Occipital lobe (tissue), 2 donors: ENCODE data around the gene ACVR2A. TPM values are rescaled to one million over a fixed set of nuclear protein-coding genes. Genes with fewer than 3 reads are reported as not detected.

Experiments
- DNase-seq: peaks from one replicate; lab custom pipeline; 2025; lab: John Stamatoyannopoulos, UW
- total RNA-seq: library from RNA; depleted of rRNA; stranded (reverse); fragments of >200 nt; gene quantifications from one replicate; pipeline ENCODE4 v1.2.3, GENCODE V29; 2014

ACVR2A gene
- total RNA-seq, 1 donor from 2014 or later = 125 TPM

DNA sequence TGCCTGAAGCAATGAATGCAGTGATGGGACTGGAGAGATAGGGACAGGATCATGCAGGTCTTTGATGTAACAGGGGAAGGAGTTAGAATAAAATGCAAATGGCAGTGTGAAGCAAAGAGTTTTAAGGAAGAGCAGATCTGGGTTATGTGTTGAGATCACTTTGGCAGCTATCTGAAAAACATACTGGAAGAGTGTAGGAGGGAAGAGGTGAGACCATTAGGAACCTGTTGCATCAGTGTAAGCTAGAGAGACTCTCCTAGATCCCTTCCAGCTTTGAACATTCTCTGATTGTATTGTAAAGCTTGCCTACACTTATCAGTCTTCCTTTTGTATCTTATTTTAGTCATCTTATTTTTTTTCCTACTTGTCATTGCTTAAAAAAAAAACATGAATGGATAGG, 10.5 kb downstream of the ACVR2A start:
- DNase-seq = no peak

DNA sequence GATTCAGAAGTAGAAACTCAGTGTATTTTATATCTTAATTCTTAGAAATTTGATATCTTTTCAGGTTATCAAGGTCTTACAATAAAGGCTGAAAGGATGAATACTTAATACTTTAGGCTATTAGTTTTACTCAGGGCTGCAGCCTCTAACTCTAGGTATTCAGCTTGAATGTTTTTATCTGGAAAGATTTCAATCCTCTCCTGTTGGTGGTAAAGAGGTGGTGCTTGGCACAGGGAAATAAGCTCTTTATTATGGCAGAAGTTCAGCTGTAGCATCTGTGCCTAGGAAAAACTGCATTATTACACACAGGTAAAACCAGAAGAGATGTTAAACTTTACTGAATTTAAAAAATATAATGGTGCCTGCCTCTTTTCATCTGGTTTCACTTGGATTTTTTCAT, 11.1 kb downstream of the ACVR2A start:
- DNase-seq = no peak

DNA sequence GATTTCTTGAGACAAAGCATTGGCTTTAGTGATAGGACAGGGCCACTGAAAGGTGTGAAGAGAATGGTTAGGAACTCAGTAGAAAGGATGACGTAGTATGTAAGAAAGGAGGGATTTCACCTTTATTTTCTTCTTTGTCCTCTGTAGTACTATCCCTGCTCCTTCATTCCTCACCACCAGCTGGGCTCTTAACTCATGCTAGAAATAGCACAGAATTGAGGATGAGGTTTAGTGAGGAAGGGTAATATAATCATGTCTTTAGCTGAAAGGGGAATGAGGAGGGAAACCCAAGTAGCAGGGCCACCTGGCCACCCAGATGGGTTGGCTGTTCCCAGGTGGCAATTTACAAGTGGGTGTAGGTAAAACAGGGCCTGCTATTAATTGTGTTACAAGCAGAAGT, 15.2 kb downstream of the ACVR2A start:
- no peak for DNase-seq

DNA sequence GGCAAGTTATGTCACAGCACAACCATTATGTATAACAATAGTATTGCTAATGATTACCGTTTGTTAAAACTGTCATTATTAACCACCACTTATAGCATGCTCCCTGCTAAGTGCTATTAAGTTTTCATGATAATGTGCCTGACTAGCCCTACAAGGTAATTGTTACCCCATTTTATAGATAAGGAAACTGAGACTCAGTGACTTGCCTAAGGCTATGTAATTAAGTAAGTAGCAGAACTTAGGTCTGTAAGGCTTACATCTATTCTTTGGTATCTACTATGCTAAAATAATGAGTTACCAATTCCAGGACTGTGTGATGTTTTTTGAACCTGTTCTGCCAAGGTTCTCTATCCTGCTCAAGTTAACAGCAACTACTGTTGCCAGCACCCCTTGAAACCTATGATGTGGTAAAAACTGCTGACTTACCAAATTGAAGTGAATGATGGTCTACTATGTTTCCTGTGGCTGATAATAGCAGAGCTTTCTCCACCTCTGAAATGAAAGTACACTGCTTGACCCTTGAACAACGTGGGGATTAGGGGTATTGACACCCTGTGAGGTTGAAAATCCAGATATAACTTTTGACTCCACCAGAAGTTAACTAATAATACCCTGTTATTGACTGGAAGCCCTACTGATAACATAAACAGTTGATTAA, 18.2 kb downstream of the ACVR2A start:
- DNase-seq = no peak

DNA sequence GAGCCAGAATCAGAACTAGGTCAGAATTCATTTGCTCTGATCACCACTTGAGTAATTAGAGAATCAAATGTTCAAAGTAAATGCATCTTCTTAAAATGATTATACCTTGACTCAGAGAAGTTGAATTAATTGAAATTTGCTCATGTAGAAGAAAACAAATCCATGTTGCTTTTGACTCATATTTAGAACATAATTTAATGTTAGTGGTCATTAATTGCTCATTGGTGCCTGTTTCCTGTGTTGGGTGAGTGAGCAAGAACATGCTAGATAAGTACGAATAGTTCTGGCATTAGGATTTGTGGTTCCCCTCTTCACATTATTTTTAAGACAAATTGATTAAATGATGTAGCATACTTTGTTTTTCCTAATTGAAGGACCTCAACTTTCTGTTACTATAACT, 19.0 kb downstream of the ACVR2A start:
- DNase-seq = no peak

DNA sequence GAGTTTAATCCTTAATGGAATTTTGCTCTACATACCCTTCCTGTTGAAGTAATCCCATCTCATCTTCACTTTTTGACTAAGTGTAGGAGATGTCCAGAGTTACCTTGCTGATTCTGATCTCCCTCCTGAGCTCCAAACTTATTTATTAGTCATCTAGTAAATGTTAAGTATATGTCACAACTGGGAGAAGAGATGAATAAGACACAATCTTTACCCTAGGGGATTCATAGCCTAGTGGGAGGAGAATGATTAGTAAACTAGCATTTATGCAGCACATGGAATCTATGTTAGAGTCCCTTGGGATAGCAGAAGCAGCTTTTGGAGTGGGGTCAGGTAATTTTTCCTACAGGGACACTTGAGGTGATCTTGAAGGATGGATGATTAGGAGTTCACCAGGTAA, 20.7 kb downstream of the ACVR2A start:
- DNase-seq = no peak

DNA sequence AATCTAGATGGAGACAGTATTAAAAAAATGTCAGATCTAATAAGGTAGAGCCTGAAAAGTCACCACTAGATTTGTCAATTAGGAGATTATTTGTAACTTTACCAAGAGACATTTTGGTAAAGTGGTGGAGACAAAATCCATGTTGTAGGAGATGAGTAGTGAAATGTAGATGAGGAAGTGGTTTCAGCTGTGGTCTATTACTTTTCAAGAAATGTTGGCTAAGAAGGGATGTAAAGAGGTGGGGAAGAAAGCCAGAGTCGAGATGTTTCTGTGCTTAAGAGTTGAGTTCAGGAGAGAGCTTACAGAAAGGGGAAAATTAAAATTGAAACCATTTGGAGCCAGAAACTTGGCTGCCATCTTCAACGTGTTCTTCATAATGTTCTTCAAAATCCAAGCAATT, 22.2 kb downstream of the ACVR2A start:
- no peak for DNase-seq

DNA sequence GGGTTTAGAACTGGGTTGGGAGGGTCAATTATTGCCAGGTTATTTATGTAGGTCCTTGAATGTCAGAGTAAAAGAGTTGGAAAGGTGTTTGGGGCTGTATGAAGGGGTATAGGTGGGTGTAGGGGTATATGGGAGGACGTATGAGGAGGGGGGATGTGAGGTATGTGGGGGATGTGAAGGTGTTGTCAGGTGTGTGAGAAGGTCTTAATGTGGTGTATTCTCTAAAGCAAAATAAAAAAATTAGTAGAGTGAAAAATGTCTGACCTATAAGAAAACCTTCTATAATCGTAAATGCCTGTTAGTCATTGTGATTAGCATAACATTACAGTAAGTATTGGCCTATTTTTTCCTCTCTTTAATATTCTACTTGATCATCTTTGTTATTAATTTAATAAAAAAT, 25.1 kb downstream of the ACVR2A start:
- no peak for DNase-seq

DNA sequence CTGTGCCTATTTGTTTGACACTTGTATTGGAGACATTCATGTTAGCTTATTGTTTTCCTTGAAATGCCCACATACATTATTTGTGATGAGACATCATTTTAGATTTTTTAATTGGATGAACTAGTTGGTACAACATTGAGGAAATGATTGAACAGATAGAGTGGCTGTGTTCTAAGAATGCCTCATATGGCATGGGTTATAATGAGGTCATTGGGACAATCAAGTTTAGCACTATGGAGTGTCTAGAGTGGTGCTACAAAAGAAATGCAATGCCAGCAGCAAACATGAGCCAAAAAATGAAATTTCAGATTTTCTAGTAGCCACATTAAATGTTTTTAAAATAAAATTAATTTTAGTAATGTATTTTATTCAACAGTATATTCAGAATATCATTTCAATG, 28.1 kb downstream of the ACVR2A start:
- DNase-seq = no peak

DNA sequence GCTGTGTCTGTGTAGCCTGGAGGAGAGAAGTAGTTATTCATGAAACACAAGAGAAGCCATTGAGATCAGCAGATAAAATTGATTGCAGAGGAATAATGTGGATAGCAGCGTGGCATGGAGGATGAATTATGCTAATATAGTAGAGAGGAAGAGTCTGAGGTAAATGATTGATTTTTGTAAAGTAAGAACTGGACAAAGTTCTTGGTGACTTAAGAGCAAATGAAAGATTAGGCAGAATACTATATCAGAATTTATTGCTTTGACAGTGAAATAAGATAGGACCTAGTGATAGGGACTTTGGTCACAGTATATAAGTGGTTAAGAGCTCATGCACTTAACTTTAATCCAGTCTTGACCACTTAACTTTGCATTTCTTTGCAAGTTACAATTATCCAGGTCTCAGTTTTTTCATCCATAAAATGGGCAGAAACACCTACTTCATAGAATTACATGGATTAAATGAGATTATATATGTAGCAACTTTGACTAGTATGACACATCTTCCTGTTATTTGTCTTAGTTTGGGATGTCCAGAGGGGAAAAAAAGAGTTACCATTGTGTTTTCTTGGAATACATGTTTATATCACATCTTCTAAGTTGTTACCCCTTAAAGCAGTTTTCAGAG, 29.1 kb downstream of the ACVR2A start:
- DNase-seq = no peak

DNA sequence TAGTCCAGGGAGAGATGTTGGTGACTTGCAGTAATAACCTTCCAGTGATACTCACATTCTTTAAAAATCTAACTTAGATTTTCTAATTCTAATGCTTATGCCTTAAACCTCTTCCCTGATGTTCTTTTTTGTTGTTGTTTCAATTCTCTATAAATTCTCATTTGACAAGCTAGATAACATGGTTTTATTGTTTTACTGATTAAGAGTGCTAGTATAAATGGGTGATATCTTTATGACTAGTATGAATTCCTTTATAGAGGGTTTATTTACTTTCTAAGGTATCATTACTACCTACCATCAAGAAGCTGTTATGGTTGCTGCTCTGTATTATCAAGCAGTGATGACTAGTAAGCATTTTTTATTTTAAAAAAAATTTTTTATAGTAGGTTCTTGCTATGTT, 35.0 kb downstream of the ACVR2A start:
- DNase-seq = no peak

DNA sequence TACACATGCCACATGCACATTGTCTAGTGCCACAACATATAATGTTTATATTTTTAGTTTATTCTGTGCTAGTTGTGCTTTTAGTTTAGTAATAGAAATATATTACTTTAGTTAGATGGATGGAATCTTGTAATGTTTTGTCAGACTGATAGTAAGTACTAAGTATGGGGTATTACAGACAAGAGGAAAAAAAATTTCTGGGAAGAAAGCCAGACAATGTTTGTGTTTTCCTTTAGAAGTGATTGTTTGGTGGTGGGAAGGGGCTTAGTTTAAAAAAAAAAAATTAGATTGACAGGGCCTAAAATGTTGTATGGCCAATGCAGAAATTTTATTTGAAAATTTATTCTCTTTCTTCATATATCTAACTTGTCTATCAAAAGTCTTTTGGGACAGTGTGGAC, 37.8 kb downstream of the ACVR2A start:
- no peak for DNase-seq

DNA sequence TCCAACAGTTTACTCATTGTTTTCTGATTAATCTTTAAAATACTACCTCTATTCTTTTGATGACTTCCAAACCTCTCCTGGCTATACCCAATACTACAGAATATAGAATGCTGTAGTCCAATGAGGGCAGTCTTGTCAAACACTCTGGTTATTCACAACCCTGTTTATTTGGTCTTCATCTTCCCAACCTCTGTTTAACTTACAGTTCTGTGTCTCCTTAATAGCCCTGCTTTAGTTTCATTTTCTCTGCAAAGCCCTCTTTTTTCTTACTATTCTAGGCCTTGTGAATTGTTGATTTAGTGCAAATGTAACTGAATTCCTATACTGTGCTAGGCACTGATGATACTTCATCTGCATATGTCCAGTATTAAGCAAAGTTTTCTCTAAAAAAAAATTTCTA, 40.0 kb downstream of the ACVR2A start:
- no peak for DNase-seq

DNA sequence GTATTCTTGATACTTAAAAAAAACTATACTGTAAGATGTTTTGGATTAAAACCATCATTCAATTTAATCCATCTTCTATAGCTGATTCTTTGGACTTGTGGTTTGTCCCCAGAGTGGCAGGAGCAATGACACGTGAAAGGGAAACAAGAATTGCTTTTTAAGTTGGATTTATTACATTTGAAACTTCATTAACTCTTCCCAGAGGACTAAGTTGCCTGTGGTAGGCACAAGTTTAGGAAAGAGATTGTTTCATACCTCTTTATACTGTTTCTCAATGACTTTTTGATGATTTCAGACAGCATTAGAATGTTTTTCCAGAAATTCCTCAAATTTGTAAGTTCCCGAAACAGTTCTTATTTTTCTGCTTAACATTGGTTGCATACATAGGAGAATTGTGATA, 41.3 kb downstream of the ACVR2A start:
- DNase-seq = no peak

DNA sequence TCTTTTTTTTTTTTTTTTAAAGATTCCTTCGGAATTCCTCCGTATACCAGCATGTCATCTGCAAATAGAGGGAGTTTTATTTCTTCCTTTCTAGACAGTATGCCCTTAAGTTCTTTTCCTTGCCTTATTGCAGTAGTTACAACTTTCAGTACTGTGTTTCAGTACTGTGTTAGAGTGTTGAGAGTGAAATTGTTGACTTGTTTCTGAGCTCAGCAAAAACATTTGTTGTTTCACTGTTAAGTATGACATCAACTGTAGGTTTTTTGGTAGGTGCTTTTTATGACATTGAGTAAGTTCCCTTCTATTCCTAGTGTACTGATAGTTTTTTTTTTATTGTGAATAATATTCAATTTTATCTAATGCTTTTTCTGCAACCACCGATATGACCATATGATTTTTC, 43.9 kb downstream of the ACVR2A start:
- DNase-seq = no peak

DNA sequence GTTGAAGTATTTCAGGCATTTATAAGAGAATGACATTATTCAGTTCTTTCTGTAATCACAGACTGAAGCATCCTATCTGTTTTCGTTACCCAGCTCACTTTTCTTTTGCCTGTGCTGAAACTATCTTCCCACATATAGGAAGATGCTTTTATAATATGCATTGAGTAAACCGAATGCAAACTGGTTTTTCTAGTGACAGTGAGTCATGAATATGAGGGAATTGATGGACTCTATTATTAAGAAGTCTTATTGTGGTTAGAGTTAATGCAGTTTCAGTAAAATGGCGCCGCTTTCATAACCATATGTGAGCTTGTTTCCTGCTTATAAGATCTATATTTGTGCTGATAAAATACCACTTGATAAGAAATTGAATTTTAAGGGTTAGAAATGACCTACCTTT, 59.2 kb downstream of the ACVR2A start:
- no peak for DNase-seq

DNA sequence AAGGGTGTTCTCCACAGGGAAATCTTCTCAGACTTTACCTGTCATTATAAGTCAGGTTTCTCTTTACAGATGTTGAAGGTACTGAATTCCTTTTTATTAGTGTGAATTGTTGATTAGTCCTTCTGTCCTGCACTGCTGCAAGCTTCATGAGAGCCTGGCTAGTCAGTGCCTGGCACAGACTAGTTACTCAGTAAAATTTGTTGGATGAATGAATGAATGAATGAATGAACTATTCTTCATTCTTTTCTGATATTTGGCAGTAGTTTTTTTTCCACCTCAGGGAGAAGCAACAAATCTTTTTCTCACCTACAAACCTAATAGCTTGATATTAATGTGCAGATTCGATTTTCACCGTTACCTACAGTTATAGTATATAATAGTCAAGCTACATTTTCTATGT, 64.3 kb downstream of the ACVR2A start:
- DNase-seq = no peak

DNA sequence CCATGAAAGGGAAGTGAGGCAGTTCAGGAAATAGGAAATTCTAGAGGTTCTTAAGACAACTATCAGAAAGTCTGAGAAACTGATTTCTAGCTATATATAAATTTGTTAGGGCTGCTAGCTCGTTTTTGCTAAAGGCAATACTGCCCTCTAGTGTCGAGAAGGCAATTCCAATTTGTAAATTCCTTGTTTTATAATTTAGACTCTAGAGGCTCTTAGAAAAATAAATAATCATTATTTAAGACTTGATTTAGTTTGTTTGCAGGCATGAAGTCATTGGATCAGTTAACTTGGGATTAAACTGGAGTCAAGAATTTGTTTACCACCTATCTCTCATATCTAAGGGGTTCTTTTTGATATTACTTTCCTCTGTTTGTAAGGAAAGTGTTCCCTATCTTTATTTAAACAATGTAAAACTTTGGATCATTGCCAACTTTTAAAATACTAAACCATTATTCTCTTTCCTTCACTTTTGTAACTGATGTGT, 66.2 kb downstream of the ACVR2A start:
- peak; percentile 13 for DNase-seq

DNA sequence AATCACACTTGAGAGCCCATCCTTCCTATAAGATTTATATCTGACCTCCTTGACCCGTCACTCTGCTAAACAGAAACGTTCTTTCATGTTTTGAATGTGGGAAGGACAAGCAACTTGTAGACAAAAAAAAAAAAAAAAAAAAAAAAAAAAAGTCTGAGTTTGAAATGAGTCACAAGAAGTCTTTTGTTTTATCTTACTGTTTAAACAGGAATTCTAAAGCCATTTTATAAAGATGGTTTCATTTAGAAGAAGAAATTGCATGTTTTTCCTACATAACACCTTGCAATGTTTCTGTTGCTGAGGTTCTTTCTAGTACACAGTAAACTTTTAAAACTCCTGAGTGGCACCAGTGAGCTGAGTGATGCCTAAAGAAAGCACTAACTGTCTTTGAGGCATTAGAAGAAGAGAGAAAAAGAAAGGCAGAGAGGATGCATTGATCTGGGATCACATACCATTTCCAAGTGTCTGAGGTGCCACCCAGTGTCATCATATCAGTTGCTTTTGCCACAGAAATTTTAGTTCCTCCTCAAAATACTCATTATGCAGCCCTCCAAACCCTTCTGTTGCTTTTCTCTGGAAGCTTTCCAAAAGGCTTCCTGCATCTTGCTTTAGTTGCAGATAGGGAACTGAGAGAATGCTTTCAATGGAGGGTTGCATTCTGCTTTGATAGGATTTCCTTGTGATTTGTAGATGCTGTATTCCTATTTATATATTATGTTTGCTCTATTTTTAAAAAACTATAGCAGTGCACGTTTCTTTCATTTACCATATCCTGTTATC, 69.1 kb downstream of the ACVR2A start:
- no peak for DNase-seq

DNA sequence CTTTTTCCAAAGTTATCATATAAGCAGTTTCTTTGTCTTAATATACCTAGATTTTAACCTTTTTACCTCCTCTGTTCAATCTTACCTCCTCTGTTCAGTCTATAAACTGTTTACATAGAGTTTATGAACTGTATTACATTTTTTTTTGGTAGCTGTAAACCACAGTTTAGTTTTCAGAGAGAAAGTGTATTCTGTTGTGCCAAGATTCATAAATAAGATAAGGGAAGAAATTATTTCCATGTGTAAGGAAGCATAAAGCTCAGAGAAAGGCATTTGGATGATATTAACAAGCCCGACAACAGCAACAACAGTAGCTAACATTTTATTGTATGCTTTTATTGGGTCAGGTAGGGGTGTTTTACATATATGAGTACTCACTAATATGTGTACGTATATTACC, 71.2 kb downstream of the ACVR2A start:
- no peak for DNase-seq

DNA sequence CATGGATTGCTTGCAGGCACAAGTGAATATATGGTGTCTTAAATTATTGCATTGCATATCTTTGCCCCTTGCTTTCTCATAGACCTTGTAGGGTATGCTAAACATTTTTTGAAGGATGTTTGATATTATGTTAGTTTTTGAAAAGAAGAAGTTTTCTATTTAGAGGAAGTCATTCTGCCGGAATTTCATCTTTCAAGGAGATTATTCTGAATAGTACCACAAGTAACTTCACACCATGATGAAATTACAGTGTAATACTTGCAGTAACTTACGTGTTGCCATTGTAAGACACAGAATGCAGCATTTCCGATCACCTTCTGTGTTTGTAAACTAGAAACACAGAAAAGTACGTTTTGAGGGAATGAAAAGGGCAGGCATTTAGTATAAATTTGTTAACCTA, 71.9 kb downstream of the ACVR2A start:
- DNase-seq = no peak

DNA sequence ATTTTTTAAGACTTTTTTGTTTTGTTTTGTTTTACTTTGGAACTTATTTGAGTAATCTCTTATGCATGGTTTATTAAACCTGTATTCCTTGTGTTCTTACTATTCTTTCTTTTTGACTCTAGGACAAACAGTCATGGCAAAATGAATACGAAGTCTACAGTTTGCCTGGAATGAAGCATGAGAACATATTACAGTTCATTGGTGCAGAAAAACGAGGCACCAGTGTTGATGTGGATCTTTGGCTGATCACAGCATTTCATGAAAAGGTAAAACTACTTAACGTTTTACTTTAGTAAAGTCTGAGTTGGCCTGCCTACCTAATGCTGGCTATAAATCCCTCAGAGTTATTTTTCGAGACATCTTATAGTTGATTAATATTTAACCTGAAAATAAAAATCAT, 72.3 kb downstream of the ACVR2A start:
- no peak for DNase-seq

DNA sequence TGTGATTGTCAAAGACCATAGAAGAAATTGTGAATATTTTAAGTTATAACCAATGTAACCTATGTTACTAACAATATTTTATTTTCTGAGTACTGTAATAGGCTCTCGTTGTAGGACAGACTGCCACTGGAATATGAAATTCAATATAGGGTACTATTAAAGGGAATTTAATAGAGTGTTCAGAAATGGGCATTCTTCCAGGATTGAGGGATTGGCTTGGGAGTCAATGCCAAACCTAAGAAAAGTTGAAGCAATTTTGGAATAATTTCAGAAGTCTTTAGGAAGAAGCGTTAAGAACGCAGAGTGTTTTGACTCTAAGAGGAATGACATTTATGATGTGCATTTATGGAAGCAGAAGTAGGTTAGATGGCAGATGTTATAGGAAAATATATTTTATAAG, 79.0 kb downstream of the ACVR2A start:
- DNase-seq = no peak
